HG03159 (cell line): Measurements from ENCODE around the gene TNNI3K.

Source experiments
- ATAC-seq: cut with Tn5 transposase; IDR thresholded peaks from one replicate; pipeline ENCODE4 v1.9.1; 2021; ENCODE audit warnings: mild to moderate bottlenecking, moderate library complexity; ENCODE audit not compliant: unreplicated experiment

Gene TNNI3K

DNA sequence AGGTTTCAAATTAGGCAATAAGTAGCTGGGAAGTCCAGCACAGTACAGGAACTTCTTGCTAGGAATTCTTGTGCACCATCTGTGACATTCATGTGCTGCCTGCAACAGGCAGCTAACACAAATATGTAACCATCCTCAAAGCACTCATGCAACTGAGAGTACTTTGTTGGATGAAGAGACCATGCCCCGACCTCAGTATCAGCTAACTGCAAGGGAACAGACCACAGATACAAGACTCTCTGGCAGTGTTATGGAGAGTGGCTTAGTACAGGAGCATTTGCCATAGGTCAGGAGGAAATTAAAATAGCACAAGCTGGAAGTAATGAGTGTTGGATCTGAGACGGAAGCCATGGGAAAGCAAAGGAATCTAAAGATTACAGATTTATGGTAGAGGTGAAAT lies 153.7 kb downstream of the TNNI3K start:
- no peak for ATAC-seq

DNA sequence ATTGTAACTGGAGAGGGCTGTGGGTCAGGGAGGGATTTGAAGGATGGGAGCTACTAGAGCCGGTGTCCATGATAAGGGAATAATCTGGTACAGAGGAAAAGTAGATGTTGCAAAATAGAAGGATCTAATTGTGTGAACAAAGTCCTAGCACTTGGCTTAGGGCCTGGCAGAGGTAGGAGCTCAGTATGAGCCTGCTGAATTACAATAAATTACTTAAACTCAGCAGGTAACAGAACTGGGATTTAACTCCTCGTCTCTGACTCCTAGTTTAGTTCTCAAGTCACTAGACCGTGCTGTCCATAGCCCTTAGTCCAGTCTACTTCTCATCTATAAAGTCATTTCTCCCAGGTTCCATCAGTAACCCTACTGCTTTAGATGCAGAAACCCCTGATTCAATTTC lies 157.0 kb downstream of the TNNI3K start:
- ATAC-seq = no peak

DNA sequence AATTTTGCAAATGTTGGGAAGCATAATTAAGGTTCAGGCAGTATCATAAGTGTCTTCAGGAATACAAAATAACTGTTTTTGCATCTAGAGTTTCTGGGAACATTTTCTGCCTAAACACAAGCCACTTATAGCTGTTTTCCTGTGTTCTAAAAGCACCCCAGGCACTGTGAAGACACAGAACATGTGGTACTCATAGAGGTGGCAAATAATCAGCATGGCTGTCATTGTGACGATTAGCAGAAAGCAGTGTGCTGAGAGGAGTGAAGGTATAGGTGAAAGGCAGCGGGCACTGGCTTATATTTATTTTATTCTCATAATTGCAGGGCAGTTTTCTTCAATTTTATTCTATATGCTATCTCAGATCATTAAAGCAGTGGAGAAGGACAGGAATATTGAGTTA lies 157.7 kb downstream of the TNNI3K start:
- ATAC-seq = no peak

DNA sequence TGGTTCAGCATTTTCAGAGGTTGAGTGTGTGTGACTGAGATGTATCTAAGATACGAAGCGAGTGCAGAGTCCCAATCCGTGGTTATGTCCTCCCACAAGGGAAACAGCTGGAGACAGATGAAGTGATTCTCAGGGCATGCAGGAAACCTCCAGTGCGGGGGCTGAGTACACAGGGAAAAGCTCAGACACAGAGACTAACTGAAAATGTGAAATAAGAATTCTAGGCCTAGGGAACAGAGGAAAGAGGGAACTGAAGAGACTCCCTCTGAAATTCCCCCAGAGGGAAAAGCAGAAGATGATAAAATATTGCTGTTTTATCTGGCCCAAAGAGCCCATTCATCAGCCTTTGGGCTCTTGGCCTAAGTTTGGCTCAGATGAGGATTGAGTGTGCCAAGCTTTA lies 160.4 kb downstream of the TNNI3K start:
- no peak for ATAC-seq

DNA sequence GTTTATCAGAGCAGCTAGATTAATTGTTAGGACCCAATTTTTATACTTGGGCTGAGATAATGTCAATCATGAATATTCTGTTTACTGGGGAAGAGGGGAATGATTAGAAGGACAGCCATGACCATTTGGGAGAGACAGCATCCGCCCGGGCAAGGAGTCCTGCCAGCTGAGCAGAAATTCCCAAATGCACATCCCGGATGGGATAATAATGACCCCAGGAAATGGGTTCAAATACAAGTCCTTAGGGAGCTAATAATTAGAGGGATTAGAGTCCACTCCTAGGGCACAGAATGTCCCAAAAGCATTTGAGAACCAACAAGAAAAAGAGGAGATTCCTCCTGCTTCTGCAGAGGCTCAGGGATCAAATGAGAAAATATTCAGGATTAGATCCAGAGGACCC lies 161.3 kb downstream of the TNNI3K start:
- no peak for ATAC-seq

DNA sequence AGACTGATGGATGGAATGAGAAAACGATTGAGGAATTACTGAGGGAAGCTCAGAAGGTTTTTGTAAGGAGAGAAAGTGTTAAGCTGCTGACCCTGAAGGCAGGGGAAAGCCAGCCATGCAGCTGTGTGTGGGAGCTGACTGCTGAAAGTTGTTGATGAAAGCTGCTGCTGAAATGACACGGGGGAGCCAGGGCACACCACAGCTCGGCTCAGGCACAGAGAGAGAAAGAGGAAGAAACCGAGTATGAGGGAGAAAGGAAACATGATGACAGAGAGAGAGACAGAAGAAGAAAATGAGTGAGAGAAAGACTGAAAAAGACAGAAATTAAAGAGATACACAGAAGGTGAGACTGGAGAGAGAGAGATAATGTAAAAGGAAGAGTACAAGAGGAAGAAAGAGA lies 161.7 kb downstream of the TNNI3K start:
- peak; percentile 49 for ATAC-seq

DNA sequence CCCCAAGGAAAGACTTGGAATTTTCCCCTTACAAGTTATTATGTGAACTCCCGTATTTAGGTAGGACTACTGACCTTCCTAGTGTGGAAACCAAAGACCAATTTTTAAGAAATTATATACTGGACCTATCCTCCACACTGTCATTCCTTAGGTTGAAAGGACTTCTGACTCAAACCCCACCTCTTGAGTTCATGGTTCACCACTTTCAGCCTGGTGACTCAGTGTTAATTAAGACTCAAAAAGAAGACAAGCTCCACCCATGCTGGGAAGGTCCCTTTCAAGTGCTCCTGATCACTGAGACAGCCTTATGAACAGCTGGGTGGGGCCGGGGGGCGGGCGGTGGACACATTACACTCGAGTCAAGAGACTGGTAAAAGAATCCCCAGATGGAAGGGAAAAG lies 164.1 kb downstream of the TNNI3K start:
- peak; percentile 68 for ATAC-seq

DNA sequence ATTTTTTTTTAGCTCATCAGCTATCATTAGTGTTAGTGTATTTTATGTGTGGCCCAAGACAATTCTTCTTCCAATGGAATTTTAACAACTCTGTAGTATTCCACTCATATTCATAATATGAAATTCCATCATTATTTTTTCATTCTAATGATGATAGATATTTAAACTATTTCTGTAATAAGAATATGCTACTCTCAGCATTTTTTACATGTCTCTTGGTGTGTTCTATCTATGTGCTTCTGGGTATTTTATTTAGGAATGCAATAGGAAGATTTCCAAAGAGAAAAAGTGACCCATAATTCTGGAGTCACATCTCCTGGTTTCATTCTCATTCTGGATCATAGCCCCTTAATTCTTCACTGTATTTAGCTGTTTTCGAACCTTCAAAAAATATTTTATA lies 167.7 kb downstream of the TNNI3K start:
- ATAC-seq = no peak

DNA sequence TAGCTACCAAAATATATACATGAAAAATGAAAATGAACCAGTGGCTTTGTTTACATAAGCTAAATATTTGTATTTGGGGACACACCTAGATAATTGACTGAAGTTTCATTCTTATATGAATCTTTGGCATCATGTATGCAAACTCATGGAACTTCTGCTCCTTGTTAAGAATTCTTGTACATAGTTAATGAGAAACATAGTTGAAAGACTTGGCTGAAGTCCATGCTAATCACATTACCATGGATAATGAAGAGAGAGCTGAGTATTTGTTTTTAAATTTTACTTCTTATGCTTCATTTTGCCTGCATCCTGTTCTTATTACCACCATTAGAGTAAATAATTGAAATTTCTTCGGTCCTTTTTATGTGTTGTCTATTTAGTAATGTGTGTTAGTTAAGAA lies 168.4 kb downstream of the TNNI3K start:
- no peak for ATAC-seq

DNA sequence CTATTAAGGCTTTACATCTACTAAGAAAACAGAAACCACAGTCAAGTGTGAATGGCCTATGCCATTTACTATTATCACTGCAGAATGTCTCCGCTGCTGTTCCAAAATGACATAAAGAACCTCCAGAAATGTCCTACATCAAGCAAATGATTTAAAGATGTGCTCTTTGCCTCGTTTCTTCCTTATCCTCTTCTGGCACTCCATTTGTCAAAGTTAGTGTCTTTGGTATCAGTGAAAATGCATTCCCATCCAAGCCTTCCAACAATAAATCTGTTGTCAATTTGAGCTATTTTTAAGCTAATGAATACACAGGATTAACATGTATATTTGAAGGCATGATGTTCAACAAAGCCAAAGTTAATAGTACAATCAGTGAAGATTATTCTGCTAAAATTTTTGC lies 171.6 kb downstream of the TNNI3K start:
- no peak for ATAC-seq

DNA sequence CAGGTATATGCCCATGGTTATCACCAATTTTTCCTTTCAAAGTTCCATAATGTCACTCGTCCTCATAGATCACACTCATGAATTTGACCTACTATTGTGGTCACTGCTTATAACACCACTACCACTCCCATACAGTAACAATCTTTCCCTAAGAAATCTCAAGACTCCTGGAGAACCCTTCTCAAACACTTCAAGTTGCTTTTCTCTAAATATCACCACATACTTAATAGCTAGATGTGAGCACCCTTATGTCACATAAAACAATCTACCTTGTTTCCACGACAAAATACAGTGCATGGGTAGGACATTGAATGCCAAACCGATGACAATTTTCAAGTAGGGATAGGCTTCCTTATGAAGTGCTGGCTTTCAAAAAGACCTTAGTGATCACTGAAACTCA lies 172.7 kb downstream of the TNNI3K start:
- no peak for ATAC-seq

DNA sequence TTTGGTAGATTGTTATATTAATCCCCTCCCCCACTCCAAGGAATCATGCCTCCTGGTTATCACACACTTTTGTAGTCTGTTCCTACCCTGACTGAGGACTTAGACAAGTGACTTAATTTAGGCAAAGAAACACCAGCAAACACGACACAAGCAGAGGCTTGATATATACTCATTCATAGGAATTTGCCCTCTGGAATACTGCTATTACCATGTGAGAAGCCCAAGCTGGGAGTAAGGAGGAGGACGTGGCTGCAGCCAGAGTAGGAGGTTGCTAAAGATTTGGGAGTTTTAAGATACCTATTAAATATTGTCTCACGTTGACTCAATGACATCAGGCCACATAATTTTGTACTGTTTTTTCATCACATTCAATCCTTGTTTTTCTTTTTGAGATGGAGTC lies 177.1 kb downstream of the TNNI3K start:
- no peak for ATAC-seq

DNA sequence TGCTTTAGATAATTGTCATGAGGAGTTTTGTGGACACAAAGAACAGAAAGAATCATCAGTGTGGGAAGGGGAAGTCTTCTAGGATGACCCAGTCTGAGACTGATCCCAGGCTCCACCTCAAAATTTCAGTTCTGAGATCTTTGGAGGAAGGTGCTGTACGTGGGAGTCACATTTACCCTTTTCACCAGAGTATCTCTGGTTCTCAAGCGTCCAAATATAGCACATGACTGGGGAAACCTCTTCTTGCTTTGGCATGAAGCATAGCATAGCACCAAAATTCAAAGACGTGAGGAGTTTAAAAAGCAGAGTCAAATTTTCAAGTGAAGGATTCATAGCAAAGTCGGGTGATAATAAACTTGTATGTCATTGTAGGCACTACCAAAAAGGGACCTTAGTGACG lies 180.7 kb downstream of the TNNI3K start:
- no peak for ATAC-seq

DNA sequence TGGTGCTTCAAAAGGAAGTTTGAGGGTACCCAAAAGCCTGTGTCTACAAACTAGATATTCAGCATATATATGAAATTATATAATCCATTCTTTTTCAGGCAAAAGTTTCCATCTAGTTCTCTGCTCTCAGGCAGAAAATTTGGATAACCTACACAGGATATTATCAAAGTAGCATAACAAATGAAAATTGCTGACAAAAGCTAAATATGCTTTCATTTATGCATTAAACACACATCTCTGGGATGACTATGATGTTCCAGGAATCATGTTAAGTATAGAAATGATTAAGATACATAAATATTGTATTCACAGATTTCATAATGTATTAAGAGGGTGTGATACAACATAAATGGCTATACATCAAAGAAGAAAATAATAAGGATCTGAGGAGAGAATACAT lies 184.4 kb downstream of the TNNI3K start:
- ATAC-seq = no peak

DNA sequence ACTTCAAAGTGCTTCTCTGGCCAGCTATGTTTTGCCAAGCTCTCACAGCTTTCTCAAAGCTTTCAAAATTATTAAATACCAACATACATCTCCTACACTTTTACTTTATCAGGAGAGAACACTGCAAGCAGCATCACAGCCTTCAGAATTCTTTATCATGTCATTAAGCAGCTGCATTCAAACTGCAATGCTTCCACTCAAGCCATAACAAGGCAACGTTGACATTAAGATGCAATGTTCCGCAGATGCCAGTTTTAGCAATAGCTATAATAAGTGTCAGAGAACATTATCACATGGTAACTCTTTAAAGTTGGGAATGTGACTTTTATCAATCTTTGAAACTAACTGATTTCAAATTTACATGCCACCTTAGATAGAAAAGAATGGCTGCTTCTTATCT lies 185.3 kb downstream of the TNNI3K start:
- no peak for ATAC-seq

DNA sequence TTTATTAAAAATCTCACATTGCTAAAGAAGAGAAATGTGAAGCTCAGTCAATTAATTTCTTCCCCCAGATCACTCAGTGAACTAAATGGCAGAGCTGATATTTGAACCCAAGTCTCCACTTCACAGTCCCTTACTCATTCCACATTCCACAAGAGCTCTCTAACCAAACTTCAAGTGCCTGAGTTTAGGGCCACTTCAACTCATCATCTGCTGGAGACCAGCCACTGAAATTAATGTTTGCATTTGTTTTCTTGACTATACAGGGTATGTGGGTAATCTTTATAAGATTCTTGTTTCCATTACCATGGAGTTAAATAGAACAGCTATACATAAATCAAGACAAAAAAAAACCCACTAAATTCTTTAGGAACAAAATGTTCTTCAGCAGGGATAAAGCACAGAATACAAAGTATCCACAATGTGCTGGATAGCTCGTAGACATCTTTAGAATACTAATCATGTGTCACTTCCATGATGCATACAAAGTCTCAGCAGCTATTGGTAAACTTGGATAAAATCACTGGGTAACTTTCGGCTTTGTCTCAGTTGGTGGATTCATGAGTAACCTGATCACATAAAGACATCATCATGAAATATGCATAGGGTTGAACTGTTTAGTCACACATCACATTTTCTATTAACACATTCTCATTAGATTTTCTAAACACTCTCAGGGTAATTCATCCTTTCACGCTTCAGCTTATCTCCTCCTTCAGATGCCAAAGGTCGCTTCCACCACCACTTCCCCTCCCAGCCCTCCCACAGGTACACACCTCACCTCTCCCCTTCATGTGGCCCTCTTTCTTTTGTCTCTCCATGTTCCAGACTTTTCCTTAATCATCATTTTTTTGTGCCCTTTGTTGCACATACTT lies 187.5 kb downstream of the TNNI3K start:
- ATAC-seq = no peak

DNA sequence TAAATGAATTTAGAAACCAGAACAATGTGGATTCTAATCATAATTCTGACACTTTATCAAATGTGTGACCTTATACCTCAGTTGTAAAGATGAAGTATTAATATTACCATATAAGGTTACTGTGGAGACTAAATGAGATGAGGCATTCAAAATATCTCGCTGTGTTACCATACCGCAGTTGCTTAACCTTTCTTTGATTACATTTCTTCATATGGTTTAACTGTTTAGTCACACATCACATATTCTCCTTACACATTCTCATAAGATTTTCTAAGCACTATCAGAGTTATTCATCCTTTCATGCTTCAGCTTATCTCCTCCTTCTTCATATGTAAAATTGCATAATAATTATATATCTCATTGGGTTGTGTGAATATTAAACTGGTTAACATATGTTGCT lies 188.3 kb downstream of the TNNI3K start:
- no peak for ATAC-seq

DNA sequence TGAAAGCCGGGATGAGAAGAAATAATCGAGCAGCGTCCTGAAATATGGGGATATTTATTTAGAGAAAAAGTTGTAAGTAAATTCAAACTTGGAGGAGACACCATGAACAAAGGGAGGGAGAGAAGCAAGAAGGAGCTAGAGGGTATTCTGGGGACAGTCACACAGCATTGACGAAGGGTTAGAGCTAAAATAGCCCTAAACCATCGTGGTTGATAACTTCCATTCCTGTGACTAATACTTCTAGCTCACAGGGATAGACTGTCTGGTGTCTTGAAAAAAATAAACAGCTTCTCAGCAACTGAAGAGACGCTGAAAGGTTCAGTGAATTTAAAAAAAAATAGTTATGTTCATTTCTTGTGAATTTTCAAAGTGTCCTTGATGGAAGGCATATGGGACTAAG lies 190.5 kb downstream of the TNNI3K start:
- ATAC-seq = no peak

DNA sequence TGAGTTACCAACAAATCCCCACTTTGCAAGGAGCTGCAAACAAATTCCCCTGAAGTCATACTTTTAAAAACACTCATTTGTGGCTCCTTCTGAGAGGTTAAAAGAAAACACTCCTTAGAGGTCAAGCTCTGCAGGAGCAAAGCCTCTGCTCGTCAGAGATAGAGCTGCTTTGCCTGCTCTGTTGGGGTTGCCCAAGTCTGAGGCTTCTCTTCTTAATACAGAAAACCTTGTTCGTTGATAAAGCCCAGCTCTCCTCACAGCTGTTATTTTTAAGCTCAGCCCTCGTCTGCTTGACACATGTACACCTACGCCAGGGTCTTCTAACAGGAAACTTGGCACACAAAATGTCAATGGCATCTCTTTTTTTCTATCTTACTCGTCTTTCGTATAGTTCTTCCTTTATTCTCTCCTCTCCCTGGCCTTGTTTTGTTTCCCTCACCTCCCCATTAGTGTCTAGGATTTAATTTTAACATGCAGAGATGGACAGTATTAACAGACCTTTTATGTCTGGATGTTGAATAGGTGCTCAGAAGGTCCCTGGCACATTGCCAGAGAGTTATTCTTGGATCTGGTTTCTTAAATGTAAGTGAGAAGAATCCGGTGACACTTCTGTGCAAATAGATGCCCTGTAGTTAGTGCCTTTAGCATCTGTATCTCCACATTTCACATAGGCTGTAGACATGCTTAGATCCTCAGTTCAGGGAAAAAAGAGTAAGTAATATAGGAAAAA lies 191.2 kb downstream of the TNNI3K start:
- no peak for ATAC-seq

DNA sequence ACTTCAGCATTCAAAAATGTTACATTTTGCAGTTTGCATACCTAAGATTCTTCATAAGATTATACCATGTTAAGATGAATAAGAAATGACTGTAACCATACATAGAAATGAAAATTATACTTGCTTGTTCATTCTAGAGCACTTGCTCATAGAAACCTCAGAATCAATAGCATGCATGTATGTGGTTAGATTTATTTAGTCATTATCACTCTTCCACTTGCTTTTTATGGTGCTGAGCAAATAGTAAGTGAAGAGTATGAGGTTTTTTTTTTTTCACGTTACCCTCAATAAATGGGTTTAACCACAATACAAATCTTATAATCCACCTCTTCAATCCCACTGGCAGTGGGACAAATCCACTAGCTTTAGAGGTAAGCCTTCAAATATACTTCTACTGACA lies 192.5 kb downstream of the TNNI3K start:
- ATAC-seq = no peak

DNA sequence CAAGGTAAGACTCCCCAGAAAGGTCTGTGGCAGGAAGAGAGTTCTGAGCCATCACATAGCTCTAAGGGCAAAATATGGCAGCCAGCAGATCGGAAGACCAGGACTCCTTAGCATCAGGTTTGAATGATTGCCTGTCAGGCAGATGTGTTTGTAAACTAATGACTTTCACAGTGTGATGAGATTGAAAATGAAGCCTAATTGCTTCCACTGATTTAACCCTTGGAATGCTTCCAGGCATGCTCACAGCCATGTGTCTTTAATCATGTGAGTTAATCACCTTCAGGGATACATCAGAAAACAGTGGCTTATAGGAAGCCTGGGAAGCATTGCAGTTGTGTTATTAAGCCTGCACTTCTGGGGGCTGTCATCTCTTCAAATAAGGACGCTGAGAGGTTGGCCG lies 194.4 kb downstream of the TNNI3K start:
- no peak for ATAC-seq

DNA sequence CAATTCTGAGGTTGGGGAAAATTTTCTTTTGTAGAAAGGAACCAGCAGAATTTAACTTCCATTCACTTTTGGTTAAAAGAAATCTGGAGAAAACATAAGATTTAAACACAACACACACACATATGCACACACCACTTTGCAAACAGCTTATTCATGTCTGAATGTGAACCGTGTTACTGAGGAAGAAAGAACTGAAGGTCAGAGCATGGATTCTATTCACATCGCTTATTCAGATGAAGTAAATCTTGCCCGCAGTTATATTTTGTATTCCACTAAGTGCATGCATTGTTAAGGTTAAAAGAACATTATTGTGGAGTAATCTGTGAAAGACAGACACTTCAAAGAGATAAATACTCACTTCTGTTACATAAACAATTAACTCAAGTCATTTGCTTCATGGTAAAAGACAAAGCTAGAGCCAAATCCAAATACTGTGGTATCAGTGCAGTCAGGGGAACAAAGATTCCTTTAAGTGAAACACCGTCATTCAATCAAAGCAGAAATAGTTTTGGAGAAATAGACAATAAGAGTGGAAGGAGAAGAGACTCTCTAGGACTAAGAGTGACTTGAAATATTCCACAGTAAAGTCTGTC lies 195.3 kb downstream of the TNNI3K start:
- no peak for ATAC-seq
